CD14-positive monocyte (primary cell): Measurements from ENCODE around the gene CD300A. TPM values are rescaled to one million over a fixed set of nuclear protein-coding genes. Genes with fewer than 3 reads are reported as not detected.

Source experiments
- DNase-seq, 3 donors: peaks; one replicate each; pipeline ENCODE4 v3.0.0-alpha.2; 2011 to 2022
- H2AFZ ChIP-seq: 2 replicates; pipeline ENCODE4 v1.6.0; 2012; ENCODE audit warnings: mild to moderate bottlenecking, low read depth, low read length, inconsistent platforms; ENCODE audit not compliant: insufficient read depth, poor library complexity, severe bottlenecking
- H3K27ac ChIP-seq, 2 donors: 1 replicate in 1 of 2; 2 replicates in 1 of 2; pipeline ENCODE4 v1.5.1; 2012 to 2013; ENCODE audit warnings: low read length in 2 of 2, control low read depth in 1 of 2, inconsistent platforms in 1 of 2, low read depth in 1 of 2, mild to moderate bottlenecking in 1 of 2
- H3K27me3 ChIP-seq, 2 donors: one replicate each; pipeline versions ENCODE4 v1.6.0 to v1.6.1; 2011 to 2013; ENCODE audit warnings: low read length in 2 of 2; ENCODE audit not compliant: control insufficient read depth in 2 of 2, insufficient read depth in 2 of 2
- H3K36me3 ChIP-seq, 2 donors: replicated peaks in 1 of 2; 1 replicate in 1 of 2; 2 replicates in 1 of 2; pipeline versions ENCODE4 v1.5.1 to v1.6.1; 2012 to 2013; ENCODE audit warnings: low read length in 2 of 2, control low read depth in 1 of 2, inconsistent platforms in 1 of 2, mild to moderate bottlenecking in 1 of 2; ENCODE audit not compliant: insufficient read depth in 2 of 2, control insufficient read depth in 1 of 2
- H3K4me1 ChIP-seq, 2 donors: 1 replicate in 1 of 2; 2 replicates in 1 of 2; pipeline versions ENCODE4 v1.5.1 to v1.6.1; 2012 to 2013; ENCODE audit warnings: low read length in 2 of 2, control low read depth in 1 of 2, inconsistent platforms in 1 of 2, mild to moderate bottlenecking in 1 of 2, moderate library complexity in 1 of 2; ENCODE audit not compliant: insufficient read depth in 2 of 2, control insufficient read depth in 1 of 2
- H3K4me2 ChIP-seq: replicated peaks from 2 replicates; pipeline ENCODE3; 2012; ENCODE audit warnings: low read length, moderate library complexity, mild to moderate bottlenecking; ENCODE audit not compliant: poor library complexity, severe bottlenecking; ENCODE audit errors: extremely low read depth
- H3K4me3 ChIP-seq, 3 experiments: fragments of 200-600 bp in 1 of 3; sonication (generic) in 1 of 3; replicated peaks in 1 of 3; 1 replicate in 2 of 3; 2 replicates in 1 of 3; pipeline ENCODE4 v1.5.1; 2011 to 2013; ENCODE audit warnings: low read length in 3 of 3, mild to moderate bottlenecking in 3 of 3, control low read depth in 2 of 3, low read depth in 2 of 3, inconsistent platforms in 1 of 3, moderate library complexity in 1 of 3
- H3K79me2 ChIP-seq: 2 replicates; pipeline ENCODE4 v1.6.0; 2012; ENCODE audit warnings: mild to moderate bottlenecking, control low read depth, inconsistent platforms, low read length, moderate library complexity; ENCODE audit not compliant: insufficient read depth
- H3K9ac ChIP-seq: 2 replicates; pipeline ENCODE4 v1.6.0; 2017; ENCODE audit warnings: low read length, mild to moderate bottlenecking; ENCODE audit not compliant: insufficient read depth, poor library complexity, severe bottlenecking
- H3K9me3 ChIP-seq, 2 donors: replicated peaks in 1 of 2; 1 replicate in 1 of 2; 2 replicates in 1 of 2; pipeline versions ENCODE4 v1.5.1 to v1.6.1; 2012 to 2013; ENCODE audit warnings: low read length in 2 of 2, control low read depth in 1 of 2; ENCODE audit not compliant: control insufficient read depth in 1 of 2, insufficient read depth in 1 of 2
- H4K20me1 ChIP-seq: 2 replicates; pipeline ENCODE4 v1.6.0; 2012; ENCODE audit warnings: mild to moderate bottlenecking, low read length, control low read depth, moderate library complexity; ENCODE audit not compliant: insufficient read depth
- H3K27ac Mint-ChIP-seq, 7 donors: one replicate each; pipeline ENCODE4 v1.8.0; 2020; ENCODE audit warnings: mild to moderate bottlenecking in 7 of 7, mixed read lengths in 7 of 7, moderate library complexity in 6 of 7, inconsistent platforms in 2 of 7
- H3K27me3 Mint-ChIP-seq, 3 donors: one replicate each; pipeline ENCODE4 v1.8.0; 2021 to 2022; ENCODE audit warnings: low read depth in 3 of 3, mild to moderate bottlenecking in 3 of 3, mixed read lengths in 3 of 3, moderate library complexity in 3 of 3, inconsistent platforms in 1 of 3
- H3K36me3 Mint-ChIP-seq, 2 donors: one replicate each; pipeline ENCODE4 v1.8.0; 2020; ENCODE audit warnings: mixed read lengths in 2 of 2, inconsistent platforms in 1 of 2, mild to moderate bottlenecking in 1 of 2
- H3K4me1 Mint-ChIP-seq: one replicate; pipeline ENCODE4 v1.8.0; 2020; ENCODE audit warnings: mild to moderate bottlenecking, mixed read lengths
- H3K4me3 Mint-ChIP-seq, 2 donors: one replicate each; pipeline ENCODE4 v1.8.0; 2020; ENCODE audit warnings: mild to moderate bottlenecking in 2 of 2, mixed read lengths in 2 of 2, moderate library complexity in 1 of 2
- H3K9me3 Mint-ChIP-seq, 7 donors: one replicate each; pipeline ENCODE4 v1.8.0; 2020 to 2022; ENCODE audit warnings: mixed read lengths in 7 of 7, mild to moderate bottlenecking in 6 of 7, moderate library complexity in 6 of 7, inconsistent platforms in 2 of 7
- WGBS: methylation state at CpG from one replicate; pipeline ENCODE4 v1.1.5; 2013; ENCODE audit warnings: missing lambda C conversion rate; ENCODE audit not compliant: insufficient coverage; 5-methylcytosine and 5-hydroxymethylcytosine counted together
- intact Hi-C, 2 donors: fragments of 100-400 bp; cut with micrococcal nuclease; formaldehyde crosslinking; loops; one replicate each; pipeline versions ENCODE4 v1.15.0 to v1.15.1; 2023
- polyA plus RNA-seq, 3 donors: library from polyadenylated mRNA; depleted of rRNA in 1 of 3; unstranded in 2 of 3; stranded (reverse) in 1 of 3; fragments of 300-500 nt in 2 of 3; fragments of >200 nt in 1 of 3; fragmentation: Illumina TruSeq in 2 of 3; gene quantifications; 1 replicate in 2 of 3; 2 replicates in 1 of 3; pipeline ENCODE4 v1.2.3, GENCODE V29; 2012 to 2021
- TF ChIP-seq, protein P1 (sequence below): fragments of 200-600 bp; IDR thresholded peaks from one replicate; pipeline ENCODE4 v1.8.0; 2022; ENCODE audit warnings: antibody characterized with exemption, mild to moderate bottlenecking

The CD300A gene
- polyA plus RNA-seq, 3 donors: 173 to 222 (median 212) TPM

DNA sequence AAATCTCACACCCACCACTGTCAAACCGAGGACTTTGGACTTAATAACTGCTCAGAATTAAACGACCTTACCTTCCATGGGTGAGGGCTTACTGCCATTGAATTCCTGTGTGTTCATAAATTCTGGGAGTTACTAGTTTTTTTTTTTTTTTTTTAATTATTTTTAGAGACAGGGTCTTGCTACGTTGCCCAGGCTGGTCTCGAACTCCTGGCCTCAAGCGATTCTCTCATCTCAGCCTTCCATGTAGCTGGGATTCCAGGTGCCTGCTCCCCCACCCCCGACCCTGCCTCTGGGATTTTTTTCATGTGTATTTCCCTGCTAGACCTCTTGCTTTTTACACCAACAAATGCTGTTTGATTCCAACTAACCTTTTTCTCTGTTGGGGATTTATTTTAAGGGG lies 14.9 kb upstream of the CD300A start:
- Mint-ChIP-seq H3K4me1 (peaks cover 23% of the 10 kb centered on the region), H3K4me3 (no peak overlapping the region), H3K9me3 (peaks cover 0 to 3% (median 0%) of the 10 kb centered on the region in 7 donors), H3K27ac (no peak overlapping the region), H3K36me3 (peaks cover 0 to 2% of the 10 kb centered on the region in 2 donors), H3K27me3 (peaks cover 11 to 30% (median 19%) of the 10 kb centered on the region in 3 donors)
- intact Hi-C loops: no loop called here
- Histone ChIP-seq H3K4me3 (no peak overlapping the region), H2AFZ (no peak overlapping the region), H3K4me1 (peaks cover 24 to 29% of the 10 kb centered on the region in 2 donors), H3K27ac (no peak overlapping the region), H3K4me2 (no peak overlapping the region), H3K36me3 (no peaks in the 10 kb centered on the region), H3K9me3 (no peaks in the 10 kb centered on the region), H3K9ac (no peak overlapping the region), H3K79me2 (no peaks in the 10 kb centered on the region), H4K20me1 (no peaks in the 10 kb centered on the region), H3K27me3 (peaks cover 0 to 10% of the 10 kb centered on the region in 2 donors)
- no peak for DNase-seq
- TF ChIP-seq, protein P1, sequence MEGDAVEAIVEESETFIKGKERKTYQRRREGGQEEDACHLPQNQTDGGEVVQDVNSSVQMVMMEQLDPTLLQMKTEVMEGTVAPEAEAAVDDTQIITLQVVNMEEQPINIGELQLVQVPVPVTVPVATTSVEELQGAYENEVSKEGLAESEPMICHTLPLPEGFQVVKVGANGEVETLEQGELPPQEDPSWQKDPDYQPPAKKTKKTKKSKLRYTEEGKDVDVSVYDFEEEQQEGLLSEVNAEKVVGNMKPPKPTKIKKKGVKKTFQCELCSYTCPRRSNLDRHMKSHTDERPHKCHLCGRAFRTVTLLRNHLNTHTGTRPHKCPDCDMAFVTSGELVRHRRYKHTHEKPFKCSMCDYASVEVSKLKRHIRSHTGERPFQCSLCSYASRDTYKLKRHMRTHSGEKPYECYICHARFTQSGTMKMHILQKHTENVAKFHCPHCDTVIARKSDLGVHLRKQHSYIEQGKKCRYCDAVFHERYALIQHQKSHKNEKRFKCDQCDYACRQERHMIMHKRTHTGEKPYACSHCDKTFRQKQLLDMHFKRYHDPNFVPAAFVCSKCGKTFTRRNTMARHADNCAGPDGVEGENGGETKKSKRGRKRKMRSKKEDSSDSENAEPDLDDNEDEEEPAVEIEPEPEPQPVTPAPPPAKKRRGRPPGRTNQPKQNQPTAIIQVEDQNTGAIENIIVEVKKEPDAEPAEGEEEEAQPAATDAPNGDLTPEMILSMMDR: no peak
- 100% methylated on average over 3 of the region's 6 CpGs for WGBS

DNA sequence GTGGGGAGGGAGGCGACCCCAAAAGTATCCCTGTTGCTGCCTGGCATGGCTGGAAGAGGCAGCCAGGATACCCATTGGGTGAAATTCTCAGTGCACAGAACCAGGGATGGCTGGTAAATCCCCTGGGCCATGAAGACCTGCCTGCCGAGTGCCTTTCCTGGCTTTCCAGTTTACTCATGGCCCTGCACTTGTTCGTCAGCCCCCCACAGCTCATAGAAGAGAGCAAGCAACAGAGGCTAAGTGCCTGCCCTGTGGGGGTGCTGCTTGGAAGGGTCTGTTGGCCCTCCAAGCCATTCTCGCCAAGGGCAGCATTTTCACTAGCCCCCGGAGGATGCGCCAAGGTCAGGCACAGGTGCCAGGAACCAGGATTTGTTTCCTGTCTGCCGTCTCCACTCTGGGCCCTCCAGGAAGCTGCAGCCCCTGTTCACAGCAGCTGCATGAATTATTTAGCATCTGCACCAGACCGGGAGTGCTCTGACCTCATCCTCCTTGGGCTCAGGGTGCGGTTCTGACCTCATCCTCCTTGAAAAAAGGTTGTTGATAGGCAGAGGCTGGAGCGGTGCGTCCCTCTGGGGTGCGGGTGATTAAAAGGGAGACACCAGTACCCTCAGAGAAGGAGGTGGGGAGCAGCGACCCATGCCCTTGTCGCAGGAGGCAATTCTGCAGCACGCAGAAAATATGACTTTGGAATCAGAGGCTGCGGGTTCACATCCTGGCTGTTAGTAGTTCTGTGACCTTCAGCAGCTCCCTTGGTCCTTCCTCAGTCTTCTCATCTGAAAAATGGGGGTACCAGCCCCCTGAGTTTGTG lies 14.2 kb upstream of the CD300A start:
- H4K20me1 ChIP-seq: no peaks in the 10 kb centered on the region
- 73% methylated on average over 12 of the region's 16 CpGs for WGBS
- no peak overlapping the region for H3K27ac ChIP-seq
- H3K9me3 Mint-ChIP-seq: no peaks in the 10 kb centered on the region
- H3K4me2 ChIP-seq: no peak overlapping the region
- no peaks in the 10 kb centered on the region for H3K9me3 ChIP-seq
- H3K27ac Mint-ChIP-seq: no peak overlapping the region
- H3K4me1 Mint-ChIP-seq: peaks cover 16% of the 10 kb centered on the region
- peaks cover 0 to 2% of the 10 kb centered on the region in 2 donors for H3K36me3 Mint-ChIP-seq
- peaks cover 11 to 26% (median 12%) of the 10 kb centered on the region in 3 donors for H3K27me3 Mint-ChIP-seq
- peak overlapping the region in 1 of 2 donors; percentile 46 for H3K4me3 Mint-ChIP-seq
- peaks cover 17 to 23% of the 10 kb centered on the region in 2 donors for H3K4me1 ChIP-seq
- H3K27me3 ChIP-seq: peaks cover 0 to 8% of the 10 kb centered on the region in 2 donors
- TF ChIP-seq, protein P1: no peak
- no peaks in the 10 kb centered on the region for H3K79me2 ChIP-seq
- no peaks in the 10 kb centered on the region for H3K36me3 ChIP-seq
- no peak overlapping the region for H3K9ac ChIP-seq
- no peak overlapping the region for H3K4me3 ChIP-seq
- intact Hi-C loops: no loop called here
- no peak for DNase-seq
- H2AFZ ChIP-seq: no peak overlapping the region
